GM12874 (cell line): ENCODE measurements around the gene JAKMIP1.

Source experiments
- TF ChIP-seq, protein P1 (sequence below): IDR thresholded peaks from 2 replicates; pipeline ENCODE4 v1.5.1; 2011; ENCODE audit warnings: low read depth, mild to moderate bottlenecking, control low read depth, low read length, moderate library complexity; ENCODE audit not compliant: insufficient read depth

JAKMIP1 gene

DNA sequence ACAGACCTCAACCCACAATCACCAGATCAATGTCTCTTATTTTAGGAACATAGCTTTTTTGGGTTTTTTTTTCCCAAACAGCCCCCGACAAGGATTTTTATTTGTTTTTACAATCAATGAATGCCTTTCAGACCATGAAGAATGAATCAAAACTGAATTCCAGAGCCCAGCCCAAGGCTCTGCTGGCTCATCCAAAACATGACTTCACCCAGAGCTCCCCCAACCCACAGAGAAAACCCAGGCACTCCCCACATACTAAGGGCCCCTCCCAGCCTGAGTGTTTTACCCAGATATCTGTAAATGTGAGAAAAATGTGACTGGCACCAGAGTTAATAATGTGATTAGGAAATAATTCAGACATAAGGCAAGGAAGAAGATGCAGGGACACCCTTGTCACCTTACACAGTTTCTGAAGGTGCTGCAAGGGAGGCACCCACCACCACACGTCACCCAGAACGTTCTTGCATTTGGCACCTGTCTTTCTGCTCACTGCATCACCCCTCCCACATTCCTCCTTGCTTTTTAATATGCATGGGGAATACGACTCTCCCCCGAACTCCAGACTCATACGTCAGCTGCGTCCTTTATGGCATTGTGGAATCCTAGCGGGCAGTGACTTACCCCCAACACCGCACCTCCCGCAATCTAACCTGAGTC is 134.3 kb downstream of the JAKMIP1 start:
- TF ChIP-seq, protein P1, sequence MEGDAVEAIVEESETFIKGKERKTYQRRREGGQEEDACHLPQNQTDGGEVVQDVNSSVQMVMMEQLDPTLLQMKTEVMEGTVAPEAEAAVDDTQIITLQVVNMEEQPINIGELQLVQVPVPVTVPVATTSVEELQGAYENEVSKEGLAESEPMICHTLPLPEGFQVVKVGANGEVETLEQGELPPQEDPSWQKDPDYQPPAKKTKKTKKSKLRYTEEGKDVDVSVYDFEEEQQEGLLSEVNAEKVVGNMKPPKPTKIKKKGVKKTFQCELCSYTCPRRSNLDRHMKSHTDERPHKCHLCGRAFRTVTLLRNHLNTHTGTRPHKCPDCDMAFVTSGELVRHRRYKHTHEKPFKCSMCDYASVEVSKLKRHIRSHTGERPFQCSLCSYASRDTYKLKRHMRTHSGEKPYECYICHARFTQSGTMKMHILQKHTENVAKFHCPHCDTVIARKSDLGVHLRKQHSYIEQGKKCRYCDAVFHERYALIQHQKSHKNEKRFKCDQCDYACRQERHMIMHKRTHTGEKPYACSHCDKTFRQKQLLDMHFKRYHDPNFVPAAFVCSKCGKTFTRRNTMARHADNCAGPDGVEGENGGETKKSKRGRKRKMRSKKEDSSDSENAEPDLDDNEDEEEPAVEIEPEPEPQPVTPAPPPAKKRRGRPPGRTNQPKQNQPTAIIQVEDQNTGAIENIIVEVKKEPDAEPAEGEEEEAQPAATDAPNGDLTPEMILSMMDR = no peak

DNA sequence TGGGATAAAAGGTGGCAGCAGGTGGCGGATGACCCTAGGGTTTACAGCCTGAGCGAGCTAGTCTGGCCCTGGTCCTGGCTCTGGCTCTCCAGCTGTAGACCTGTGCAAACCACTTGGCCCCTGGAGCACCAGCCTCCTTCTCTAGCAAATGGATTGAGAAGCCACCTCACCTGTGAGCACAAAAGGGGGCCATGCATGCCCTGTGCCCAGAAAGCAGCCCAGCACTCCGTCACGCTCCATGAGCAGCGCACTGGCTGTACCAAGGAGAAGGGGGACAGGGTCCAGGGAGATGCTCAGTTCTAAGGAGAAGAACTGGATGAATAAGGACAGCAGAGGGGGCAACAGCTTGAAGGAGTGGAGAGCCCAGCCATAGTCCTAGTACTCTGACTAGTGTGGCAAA is 135.2 kb downstream of the JAKMIP1 start:
- TF ChIP-seq, protein P1 = no peak

DNA sequence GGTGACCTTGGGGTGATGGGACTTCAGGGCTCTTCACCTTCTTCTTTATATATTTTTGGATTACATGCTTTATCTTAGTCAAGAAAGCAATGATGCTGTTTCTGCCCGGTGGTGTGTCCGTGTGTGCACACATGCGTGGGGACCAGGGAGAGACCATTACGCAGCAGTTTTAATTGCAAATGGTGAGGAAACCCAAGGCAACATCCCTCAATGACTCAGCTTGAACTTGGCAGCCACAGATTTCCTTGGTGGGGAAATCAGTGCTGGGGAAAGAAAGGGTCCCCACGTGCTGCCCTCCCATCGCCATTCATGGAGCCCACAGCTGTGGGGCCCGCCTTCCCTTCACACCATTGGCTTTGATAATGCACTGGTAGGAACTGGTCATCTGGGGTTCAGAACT is 136.0 kb downstream of the JAKMIP1 start:
- TF ChIP-seq, protein P1 = no peak

DNA sequence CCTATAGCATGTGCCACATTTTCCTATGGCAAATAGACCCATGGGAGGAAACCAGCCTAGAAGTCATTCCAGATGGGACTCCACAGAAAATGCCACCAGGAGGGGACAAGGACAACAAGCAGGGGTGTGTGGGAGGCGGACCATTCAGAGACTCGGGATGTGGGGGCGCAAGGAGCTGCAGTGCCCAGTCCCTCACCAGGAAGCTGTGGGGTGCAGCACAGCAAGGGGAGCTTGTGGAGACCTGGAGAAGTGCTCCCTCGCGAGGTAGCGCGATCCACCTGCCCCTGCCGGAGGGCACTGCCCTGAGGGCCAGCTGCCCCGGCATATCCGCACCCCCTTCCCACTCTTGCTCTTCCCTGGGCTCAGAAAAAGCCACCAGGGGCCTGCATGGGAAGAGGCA is 136.7 kb downstream of the JAKMIP1 start:
- TF ChIP-seq, protein P1 = no peak

DNA sequence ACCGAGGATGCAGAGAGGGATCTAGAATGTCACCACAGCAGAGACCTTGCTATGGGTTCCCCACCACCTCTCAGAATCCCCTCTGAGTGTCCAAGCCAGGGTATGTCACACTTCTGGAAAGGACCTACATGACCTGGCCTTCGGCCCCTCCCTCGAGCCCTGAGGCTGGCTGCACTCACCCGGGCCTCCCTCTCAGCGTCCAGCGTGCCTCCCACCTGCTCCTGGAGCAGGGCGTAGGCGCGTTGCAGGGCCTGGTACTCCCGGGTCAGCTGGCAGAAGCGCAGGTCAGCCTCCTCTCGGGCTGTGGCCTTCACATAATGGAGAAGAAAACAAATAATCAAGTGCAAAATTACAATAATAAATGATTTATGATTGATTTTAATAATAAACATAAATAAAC is 138.2 kb downstream of the JAKMIP1 start:
- TF ChIP-seq, protein P1 = no peak

DNA sequence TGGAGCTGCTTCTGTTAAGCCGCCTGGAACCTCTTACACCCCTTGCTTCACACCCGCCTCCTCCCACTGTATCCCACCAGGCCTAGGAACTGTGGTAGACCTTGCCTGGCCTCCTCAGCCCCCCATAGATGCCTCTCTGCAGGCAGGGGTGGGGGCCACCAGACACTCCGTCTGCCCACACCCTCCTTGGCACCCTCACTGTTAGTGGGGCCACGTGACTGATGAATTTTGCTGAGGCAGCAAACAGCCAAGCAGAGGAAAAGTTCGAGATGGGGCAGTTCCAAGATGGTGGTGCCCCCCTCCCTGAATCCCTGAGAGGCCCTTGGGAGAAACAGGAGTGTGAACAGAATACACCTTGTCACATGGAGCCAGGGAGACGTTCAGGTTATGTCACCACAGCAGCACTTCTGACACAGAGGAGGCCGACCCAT is 141.0 kb downstream of the JAKMIP1 start:
- TF ChIP-seq, protein P1 = no peak

DNA sequence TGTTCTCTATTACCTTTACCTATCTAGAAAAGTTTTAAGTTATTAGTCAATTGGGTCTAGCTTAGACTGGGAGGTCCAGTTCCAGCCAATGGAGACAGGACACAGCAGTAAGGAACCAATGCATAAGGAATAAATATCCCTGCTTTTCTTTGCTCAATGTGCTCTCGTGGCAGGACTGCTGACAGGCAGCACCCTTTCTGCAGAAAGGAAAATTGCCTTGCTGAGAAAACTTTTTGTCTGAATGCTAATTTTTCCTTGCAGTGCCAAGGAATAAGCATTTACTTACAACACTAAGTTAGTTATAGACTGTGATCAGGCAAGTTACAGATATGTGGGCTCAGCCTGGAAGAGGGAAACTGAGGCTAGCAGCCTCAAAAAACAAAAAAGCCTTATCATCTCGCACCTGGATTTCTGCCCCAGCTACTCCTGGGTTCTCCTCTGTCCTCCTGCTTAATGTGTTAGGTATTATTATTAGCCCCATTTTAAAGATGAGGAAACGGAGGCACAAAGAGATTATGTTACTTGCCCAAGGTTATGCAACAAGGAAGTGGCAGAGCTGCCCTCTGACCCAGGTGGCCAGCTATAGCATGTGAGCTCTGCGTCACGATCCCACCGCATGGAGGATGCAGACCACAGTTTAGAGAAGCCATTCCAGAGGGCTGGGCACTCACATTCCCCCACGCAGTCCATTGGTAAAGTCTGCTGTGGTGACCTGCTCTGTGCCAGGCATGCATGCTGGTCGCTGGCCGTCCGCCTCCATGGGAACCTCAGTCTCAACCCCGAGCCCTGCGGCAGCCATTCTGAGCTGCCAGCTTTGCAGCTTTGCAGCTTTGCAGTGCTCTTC is 141.6 kb downstream of the JAKMIP1 start:
- TF ChIP-seq, protein P1 = no peak
